Pancreas (tissue), 10 donors: Measurements from ENCODE around the gene RCOR2. TPM values are rescaled to one million over a fixed set of nuclear protein-coding genes. Genes with fewer than 3 reads are reported as not detected.

Experiments
- ATAC-seq, 4 donors: fragments of 200-7000 bp; cut with Tn5 transposase; one replicate each; pipeline versions ENCODE4 v1.8.0 to v1.9.1; 2020; ENCODE audit warnings: mild to moderate bottlenecking in 4 of 4, moderate library complexity in 4 of 4
- DNase-seq, 6 donors: peaks; one replicate each; pipeline ENCODE4 v3.0.0-alpha.2; 2020
- FAIRE-seq: peaks from 2 replicates; lab custom pipeline; 2012; peaks lifted over from hg19 to GRCh38; lab: Jason Lieb, UNC
- H3K27ac ChIP-seq, 4 donors: fragments of 200-600 bp; sonication (generic); 1 replicate in 3 of 4; 2 replicates in 1 of 4; pipeline versions ENCODE4 v1.5.0 to v1.8.0; 2020
- H3K27me3 ChIP-seq, 4 donors: fragments of 200-600 bp; one replicate each; pipeline ENCODE4 v1.8.0; 2021
- H3K36me3 ChIP-seq, 3 donors: fragments of 200-600 bp; sonication (generic) in 1 of 3; one replicate each; pipeline versions ENCODE4 v1.5.0 to v1.8.0; 2020 to 2021
- H3K4me1 ChIP-seq, 3 donors: fragments of 200-600 bp; one replicate each; pipeline ENCODE4 v1.8.0; 2021
- H3K4me3 ChIP-seq, 4 donors: fragments of 200-600 bp; sonication (generic) in 2 of 4; one replicate each; pipeline versions ENCODE4 v1.5.0 to v1.8.0; 2020 to 2021
- H3K9me3 ChIP-seq, 4 donors: fragments of 200-600 bp; one replicate each; pipeline ENCODE4 v1.8.0; 2021
- CTCF ChIP-seq, 4 donors: fragments of 200-600 bp; sonication (generic) in 3 of 4; IDR thresholded peaks; one replicate each; pipeline versions ENCODE4 v1.5.0 to v1.8.0; 2021; ENCODE audit warnings: antibody characterized with exemption in 4 of 4
- WGBS, 2 donors: extraction: QIAGEN DNeasy Blood & Tissue Kit; methylation state at CpG; one replicate each; pipeline ENCODE4 v1.1.7; 2013; 5-methylcytosine and 5-hydroxymethylcytosine counted together
- intact Hi-C, 3 donors: fragments of 100-400 bp; cut with DNase I; formaldehyde crosslinking; loops; one replicate each; pipeline versions ENCODE4 v1.11.1 to v1.14.2; 2022
- polyA plus RNA-seq, 2 donors: library from polyadenylated mRNA; stranded (reverse); fragments of 200-250 nt; gene quantifications; one replicate each; pipeline ENCODE4 v1.2.3, GENCODE V29; 2013
- total RNA-seq, 6 donors: library from RNA; stranded (reverse); fragmentation: NEBNext Ultra II Directional in 4 of 6; extraction: Animal tissue kit (Norgen Biotek cat#: 25700) in 4 of 6; gene quantifications; one replicate each; pipeline versions ENCODE4 v1.2.1 to v1.2.4, GENCODE V29; 2021 to 2023
- donor health status: healthy with polysubstance abuse.
- donor health status: DM: no; HTN: no; CAD: no; lungs with moderate emphysema.
- donor health status: DM: no; HTN: no; CAD: no.
- donor health status: control.
- donor health status: control.
- donor health status: Bipolar disorder and iron deficiency.
- donor health status: DM: yes; HTN: yes; CAD: no.
- donor health status: DM: no; HTN: no; CAD: no.
- donor health status: DM: no; HTN: no; CAD: no.
- donor health status: DM: yes; HTN: yes; CAD: no.

Gene RCOR2
- total and polyA plus RNA-seq, 8 donors, result 0.37 to 1.9 (median 0.59) TPM

- H3K27ac ChIP-seq, result no peak overlapping the region
- intact Hi-C loops, result no loop called here
- whole genome bisulfite sequencing, 2 donors, result 45 to 49% methylated on average over 6 of the region's 6 CpGs
- no peaks in the 10 kb centered on the region for H3K9me3 ChIP-seq
- H3K4me3 ChIP-seq, result no peak overlapping the region
- no peaks in the 10 kb centered on the region for H3K36me3 ChIP-seq
- peaks cover 25 to 33% (median 28%) of the 10 kb centered on the region in 3 donors for H3K4me1 ChIP-seq
- TF ChIP-seq CTCF (IDR thresholded peaks at IDR 0.05), result no peak
- DNase-seq, result no peak
- ATAC-seq, result peak in 3 of 4 donors; percentile 15 to 36 (median 21)
- FAIRE-seq, result no peak
- no peaks in the 10 kb centered on the region for H3K27me3 ChIP-seq
Measured at GRCh38 chr11:63877658-63878241, 39.2 kb downstream of the RCOR2 start.

- no peak overlapping the region for H3K27ac ChIP-seq
- ATAC-seq (no peak), FAIRE-seq (no peak), DNase-seq (no peak)
- intact Hi-C loops, result no loop called here
- H3K36me3 ChIP-seq, result no peaks in the 10 kb centered on the region
- WGBS, 2 donors, result 92 to 97% methylated on average over 6 of the region's 6 CpGs
- TF ChIP-seq CTCF (IDR thresholded peaks at IDR 0.05), result no peak
- no peak overlapping the region for H3K4me3 ChIP-seq
- no peaks in the 10 kb centered on the region for H3K9me3 ChIP-seq
- H3K27me3 ChIP-seq, result no peaks in the 10 kb centered on the region
- H3K4me1 ChIP-seq, result peaks cover 25 to 43% (median 33%) of the 10 kb centered on the region in 3 donors
Measured at GRCh38 chr11:63876616-63877015, 40.3 kb downstream of the RCOR2 start.

- no peak for ATAC-seq
- no peak for FAIRE-seq
- no peaks in the 10 kb centered on the region for H3K36me3 ChIP-seq
- WGBS, 2 donors, result 81 to 82% methylated on average over 8 of the region's 8 CpGs
- intact Hi-C loops, result no loop called here
- no peak overlapping the region for H3K4me3 ChIP-seq
- peaks cover 27 to 49% (median 38%) of the 10 kb centered on the region in 3 donors for H3K4me1 ChIP-seq
- no peak for TF ChIP-seq CTCF (IDR thresholded peaks at IDR 0.05)
- H3K27me3 ChIP-seq, result no peaks in the 10 kb centered on the region
- no peak for DNase-seq
- H3K9me3 ChIP-seq, result no peaks in the 10 kb centered on the region
- peak overlapping the region; percentile 21 to 78 (median 59) for H3K27ac ChIP-seq
Measured at GRCh38 chr11:63875506-63876065, 41.4 kb downstream of the RCOR2 start.

GRCh38 chr11:63874511-63874910 is 42.5 kb downstream of the RCOR2 start:
- WGBS, 2 donors, result 8 to 16% methylated on average over 6 of the region's 6 CpGs
- TF ChIP-seq CTCF (IDR thresholded peaks at IDR 0.05), result no peak
- H3K4me1 ChIP-seq, result peaks cover 33 to 55% (median 49%) of the 10 kb centered on the region in 3 donors
- H3K9me3 ChIP-seq, result no peaks in the 10 kb centered on the region
- peak in 3 of 4 donors; percentile 21 to 61 (median 25) for ATAC-seq
- H3K4me3 ChIP-seq, result no peak overlapping the region
- peak overlapping the region; percentile 21 to 78 (median 59) for H3K27ac ChIP-seq
- no peaks in the 10 kb centered on the region for H3K36me3 ChIP-seq
- intact Hi-C loops, result loop anchor here in 1 of 3 donors (5.0 kb wide), 1 partner anchor 37 kb away; the partner anchor contains the start of gene MARK2
- DNase-seq, result peak in 4 of 6 donors; percentile 55 to 63 (median 60)
- FAIRE-seq, result no peak
- no peaks in the 10 kb centered on the region for H3K27me3 ChIP-seq

GRCh38 chr11:63873311-63873710 is 43.7 kb downstream of the RCOR2 start:
- H3K36me3 ChIP-seq, result no peaks in the 10 kb centered on the region
- WGBS, 2 donors, result 56 to 58% methylated on average over 5 of the region's 5 CpGs
- intact Hi-C loops, result loop anchor here in 1 of 3 donors (5.0 kb wide), 1 partner anchor 36 kb away; the partner anchor contains the start of gene MARK2
- DNase-seq, result no peak
- H3K4me1 ChIP-seq, result peaks cover 45 to 61% (median 59%) of the 10 kb centered on the region in 3 donors
- no peak for FAIRE-seq
- TF ChIP-seq CTCF (IDR thresholded peaks at IDR 0.05), result no peak
- H3K27ac ChIP-seq, result peak overlapping the region; percentile 21 to 78 (median 59)
- no peaks in the 10 kb centered on the region for H3K27me3 ChIP-seq
- no peaks in the 10 kb centered on the region for H3K9me3 ChIP-seq
- no peak for ATAC-seq
- H3K4me3 ChIP-seq, result no peak overlapping the region
